Measurements from ENCODE around the gene ZNF641.

ZNF641 gene

GRCh38 chr12:48305190-48305589, 45.5 kb downstream of the ZNF641 start:
- H2AFZ ChIP-seq (ENCODE audit: low read length): no peak overlapping the region
- H3K4me1 ChIP-seq (ENCODE audit: insufficient read depth, low read length, severe bottlenecking): no peaks in the 10 kb centered on the region
- H3K27me3 ChIP-seq (ENCODE audit: insufficient read depth, low read length): 0 out of 2 replicates have a peak, but pooled peaks cover 2% of the 10 kb centered on the region
- H3K9ac ChIP-seq (ENCODE audit: low read length): no peak overlapping the region
- H3K36me3 ChIP-seq (ENCODE audit: insufficient read depth, low read length): no peaks in the 10 kb centered on the region
- H3K4me3 ChIP-seq (ENCODE audit: low read depth, low read length, poor library complexity, severe bottlenecking): no peak overlapping the region
- H3K27ac ChIP-seq (ENCODE audit: low read depth, low read length, poor library complexity, severe bottlenecking): no peak overlapping the region
- no peaks in the 10 kb centered on the region for H4K20me1 ChIP-seq (ENCODE audit: insufficient read depth, low read length)
- H3K79me2 ChIP-seq (ENCODE audit: insufficient read depth, low read length): no peaks in the 10 kb centered on the region
- H3K9me3 ChIP-seq (ENCODE audit: low read length): no peaks in the 10 kb centered on the region
- TF ChIP-seq EZH2 (IDR thresholded peaks at IDR 0.05; ENCODE audit: borderline replicate concordance, low read length): no peak
- no peak for TF ChIP-seq CTCF (IDR thresholded peaks at IDR 0.05; ENCODE audit: low read length)
- H3K4me2 ChIP-seq (ENCODE audit: low read length): no peak overlapping the region
- H3F3A ChIP-seq (ENCODE audit: insufficient read depth, low read length): no peaks in the 10 kb centered on the region
- no peaks in the 10 kb centered on the region for H3K9me2 ChIP-seq (ENCODE audit: low read depth, low read length)

GRCh38 chr12:48302161-48302911, 48.4 kb downstream of the ZNF641 start:
- Histone ChIP-seq H3K36me3 (ENCODE audit: insufficient read depth, low read length) (no peaks in the 10 kb centered on the region), H3K27me3 (ENCODE audit: insufficient read depth, low read length) (0 out of 2 replicates have a peak, but pooled peaks cover 2% of the 10 kb centered on the region), H3K9me3 (ENCODE audit: low read length) (no peaks in the 10 kb centered on the region), H3K9me2 (ENCODE audit: low read depth, low read length) (no peaks in the 10 kb centered on the region), H3K9ac (ENCODE audit: low read length) (no peak overlapping the region), H3K4me1 (ENCODE audit: insufficient read depth, low read length, severe bottlenecking) (no peaks in the 10 kb centered on the region), H3F3A (ENCODE audit: insufficient read depth, low read length) (no peaks in the 10 kb centered on the region), H3K4me2 (ENCODE audit: low read length) (no peak overlapping the region), H3K79me2 (ENCODE audit: insufficient read depth, low read length) (no peaks in the 10 kb centered on the region), H4K20me1 (ENCODE audit: insufficient read depth, low read length) (no peaks in the 10 kb centered on the region), H3K4me3 (ENCODE audit: low read depth, low read length, poor library complexity, severe bottlenecking) (no peak overlapping the region), H3K27ac (ENCODE audit: low read depth, low read length, poor library complexity, severe bottlenecking) (no peak overlapping the region), H2AFZ (ENCODE audit: low read length) (no peak overlapping the region)
- no peak for TF ChIP-seq EZH2 (IDR thresholded peaks at IDR 0.05; ENCODE audit: borderline replicate concordance, low read length)
- TF ChIP-seq CTCF (IDR thresholded peaks at IDR 0.05; ENCODE audit: low read length): no peak

GRCh38 chr12:48300774-48301173, 49.9 kb downstream of the ZNF641 start:
- H3K27me3 ChIP-seq (ENCODE audit: insufficient read depth, low read length): no peaks in the 10 kb centered on the region
- H3K27ac ChIP-seq (ENCODE audit: low read depth, low read length, poor library complexity, severe bottlenecking): no peak overlapping the region
- TF ChIP-seq EZH2 (IDR thresholded peaks at IDR 0.05; ENCODE audit: borderline replicate concordance, low read length) (no peak), CTCF (IDR thresholded peaks at IDR 0.05; ENCODE audit: low read length) (no peak)
- no peak overlapping the region for H3K4me3 ChIP-seq (ENCODE audit: low read depth, low read length, poor library complexity, severe bottlenecking)
- no peaks in the 10 kb centered on the region for H3K79me2 ChIP-seq (ENCODE audit: insufficient read depth, low read length)
- no peak overlapping the region for H2AFZ ChIP-seq (ENCODE audit: low read length)
- no peak overlapping the region for H3K9ac ChIP-seq (ENCODE audit: low read length)
- no peaks in the 10 kb centered on the region for H4K20me1 ChIP-seq (ENCODE audit: insufficient read depth, low read length)
- no peaks in the 10 kb centered on the region for H3K9me3 ChIP-seq (ENCODE audit: low read length)
- no peaks in the 10 kb centered on the region for H3K36me3 ChIP-seq (ENCODE audit: insufficient read depth, low read length)
- no peak overlapping the region for H3K4me2 ChIP-seq (ENCODE audit: low read length)
- H3K4me1 ChIP-seq (ENCODE audit: insufficient read depth, low read length, severe bottlenecking): no peaks in the 10 kb centered on the region
- H3F3A ChIP-seq (ENCODE audit: insufficient read depth, low read length): no peaks in the 10 kb centered on the region
- no peaks in the 10 kb centered on the region for H3K9me2 ChIP-seq (ENCODE audit: low read depth, low read length)
